ENCODE results near the gene FCRLA.

DNA sequence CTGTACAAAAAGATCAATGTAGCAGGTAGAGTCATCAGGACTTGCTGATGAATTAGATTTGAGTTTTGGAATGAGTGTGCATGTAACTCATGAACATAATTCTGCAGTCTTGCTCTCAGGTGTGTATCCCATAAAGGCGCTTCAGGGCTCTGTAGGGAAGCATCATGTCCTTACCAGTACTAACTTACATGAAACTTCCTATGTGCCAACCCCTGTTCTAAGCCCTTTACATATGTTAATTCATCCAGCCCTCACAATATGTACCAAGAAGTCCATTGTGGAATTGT is 12.2 kb downstream of the FCRLA start:
- TF ChIP-seq, protein P1, sequence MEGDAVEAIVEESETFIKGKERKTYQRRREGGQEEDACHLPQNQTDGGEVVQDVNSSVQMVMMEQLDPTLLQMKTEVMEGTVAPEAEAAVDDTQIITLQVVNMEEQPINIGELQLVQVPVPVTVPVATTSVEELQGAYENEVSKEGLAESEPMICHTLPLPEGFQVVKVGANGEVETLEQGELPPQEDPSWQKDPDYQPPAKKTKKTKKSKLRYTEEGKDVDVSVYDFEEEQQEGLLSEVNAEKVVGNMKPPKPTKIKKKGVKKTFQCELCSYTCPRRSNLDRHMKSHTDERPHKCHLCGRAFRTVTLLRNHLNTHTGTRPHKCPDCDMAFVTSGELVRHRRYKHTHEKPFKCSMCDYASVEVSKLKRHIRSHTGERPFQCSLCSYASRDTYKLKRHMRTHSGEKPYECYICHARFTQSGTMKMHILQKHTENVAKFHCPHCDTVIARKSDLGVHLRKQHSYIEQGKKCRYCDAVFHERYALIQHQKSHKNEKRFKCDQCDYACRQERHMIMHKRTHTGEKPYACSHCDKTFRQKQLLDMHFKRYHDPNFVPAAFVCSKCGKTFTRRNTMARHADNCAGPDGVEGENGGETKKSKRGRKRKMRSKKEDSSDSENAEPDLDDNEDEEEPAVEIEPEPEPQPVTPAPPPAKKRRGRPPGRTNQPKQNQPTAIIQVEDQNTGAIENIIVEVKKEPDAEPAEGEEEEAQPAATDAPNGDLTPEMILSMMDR (IDR thresholded peaks at IDR 0.05) = no peak
- TF ChIP-seq POLR2A (IDR thresholded peaks at IDR 0.05) = no peak

All from thyroid gland (tissue), 4 donors.